Stimulated activated naive CD8-positive, alpha-beta T cell treated with anti-CD3 and anti-CD28 coated beads, Interleukin-15, amount 100 ng/mL, for 72 hours (primary cell): ENCODE measurements around the gene CMSS1.

Source experiments
- ATAC-seq: fragments of 150-1000 bp; cut with Tn5 transposase; 2 replicates; pipeline ENCODE4 v1.10.0; 2021; ENCODE audit warnings: mild to moderate bottlenecking, moderate library complexity
- DNase-seq, 2 donors: peaks; one replicate each; pipeline ENCODE4 v3.0.0; 2021 to 2022
- H3K27ac Mint-ChIP-seq, 2 donors: one replicate each; pipeline ENCODE4 v1.8.0; 2022; ENCODE audit warnings: mild to moderate bottlenecking in 2 of 2, mixed read lengths in 2 of 2, moderate library complexity in 2 of 2
- H3K27me3 Mint-ChIP-seq: one replicate; pipeline ENCODE4 v1.8.0; 2022; ENCODE audit warnings: mixed read lengths
- H3K4me1 Mint-ChIP-seq: one replicate; pipeline ENCODE4 v1.8.0; 2022; ENCODE audit warnings: mild to moderate bottlenecking, mixed read lengths
- H3K4me3 Mint-ChIP-seq, 2 donors: one replicate each; pipeline ENCODE4 v1.8.0; 2022; ENCODE audit warnings: mild to moderate bottlenecking in 2 of 2, mixed read lengths in 2 of 2, moderate library complexity in 1 of 2
- H3K9me3 Mint-ChIP-seq, 2 donors: one replicate each; pipeline ENCODE4 v1.8.0; 2022; ENCODE audit warnings: mixed read lengths in 2 of 2

The CMSS1 gene

DNA sequence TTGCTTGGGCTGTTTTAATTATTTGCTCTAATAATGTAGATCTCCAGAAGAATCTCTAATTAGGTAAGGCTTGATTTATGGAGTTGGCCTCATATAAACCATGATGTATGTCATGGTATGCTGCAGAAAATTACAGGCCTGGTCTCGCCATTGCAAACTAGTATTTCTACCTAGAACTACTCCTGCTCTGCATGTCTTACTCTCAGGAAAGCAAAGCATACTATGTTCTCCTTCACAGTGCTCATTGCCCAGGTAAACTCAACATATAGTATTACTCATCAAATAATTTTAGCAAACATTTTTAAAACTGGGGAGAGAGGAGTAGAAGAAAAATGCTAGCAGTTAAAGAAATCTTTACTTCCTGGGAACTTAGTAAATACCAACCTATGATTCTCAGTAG lies 205.9 kb downstream of the CMSS1 start:
- Mint-ChIP-seq H3K9me3 (no peaks in the 10 kb centered on the region), H3K27ac (no peak overlapping the region), H3K4me3 (no peak overlapping the region), H3K27me3 (no peaks in the 10 kb centered on the region), H3K4me1 (no peaks in the 10 kb centered on the region)
- DNase-seq, result no peak
- no peak for ATAC-seq

DNA sequence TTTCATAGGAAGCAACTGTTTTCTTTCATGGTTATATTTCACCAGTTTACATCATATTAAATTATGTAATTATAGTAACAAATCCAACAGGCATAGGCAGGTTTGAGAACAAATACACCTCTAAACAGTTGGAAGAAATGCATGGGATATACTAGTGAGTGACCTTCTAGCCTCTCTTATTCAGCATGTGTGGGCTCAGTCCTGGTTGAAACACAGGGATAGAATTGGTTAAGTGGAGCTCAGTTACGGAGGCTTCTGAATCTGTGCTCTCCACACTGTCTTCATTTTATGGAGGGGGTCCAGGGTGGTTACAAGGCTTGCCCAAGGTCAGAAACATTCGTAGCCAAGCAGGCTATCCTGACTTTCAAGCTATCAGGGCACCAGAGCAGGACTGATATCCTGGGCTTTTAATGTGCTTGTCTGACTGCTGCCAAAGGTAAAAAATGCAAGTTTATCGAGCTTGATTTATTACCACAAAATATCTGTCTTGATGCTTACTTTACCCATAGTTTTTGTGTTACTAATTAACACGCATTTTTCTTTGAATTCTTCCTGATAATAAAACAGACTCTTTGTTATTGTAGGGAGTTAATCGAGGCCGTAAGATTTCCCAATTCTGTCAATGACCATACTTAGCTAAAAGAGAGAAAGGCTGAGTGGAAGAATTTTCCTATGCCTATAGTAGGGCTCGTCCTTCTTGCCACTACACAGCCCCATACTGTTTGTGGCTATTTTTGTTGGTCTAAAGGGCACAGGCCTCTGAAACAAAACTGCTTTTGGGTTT lies 207.1 kb downstream of the CMSS1 start:
- no peak for ATAC-seq
- DNase-seq, result no peak

DNA sequence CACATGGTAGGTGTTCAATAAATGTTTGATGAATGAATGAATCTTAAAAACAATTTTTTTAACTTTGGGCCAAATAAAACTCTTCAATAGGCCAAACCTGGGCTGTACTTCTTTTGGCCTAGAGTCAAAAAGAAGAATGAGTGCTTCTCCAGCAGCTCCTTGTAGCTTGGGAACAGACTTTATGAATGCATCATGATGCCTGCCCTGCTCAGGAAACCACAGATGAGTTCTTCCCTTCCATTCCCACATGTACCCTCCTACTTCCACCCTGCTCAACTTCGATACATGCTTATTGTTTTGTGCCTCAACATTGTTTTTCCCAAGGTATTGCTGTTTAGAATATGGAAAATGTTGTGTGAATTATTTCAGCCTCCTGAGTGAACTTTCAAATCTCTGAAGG lies 209.7 kb downstream of the CMSS1 start:
- DNase-seq (no peak), ATAC-seq (no peak)
- no peak overlapping the region for H3K4me3 Mint-ChIP-seq
- H3K27me3 Mint-ChIP-seq, result no peaks in the 10 kb centered on the region
- H3K27ac Mint-ChIP-seq, result no peak overlapping the region
- H3K9me3 Mint-ChIP-seq, result no peaks in the 10 kb centered on the region
- peaks cover 4% of the 10 kb centered on the region for H3K4me1 Mint-ChIP-seq

More for the DNA sequence above, 207.1 kb downstream of the CMSS1 start:
- Mint-ChIP-seq H3K9me3 (no peaks in the 10 kb centered on the region), H3K4me3 (no peak overlapping the region), H3K27me3 (no peaks in the 10 kb centered on the region), H3K27ac (no peak overlapping the region), H3K4me1 (no peaks in the 10 kb centered on the region)

DNA sequence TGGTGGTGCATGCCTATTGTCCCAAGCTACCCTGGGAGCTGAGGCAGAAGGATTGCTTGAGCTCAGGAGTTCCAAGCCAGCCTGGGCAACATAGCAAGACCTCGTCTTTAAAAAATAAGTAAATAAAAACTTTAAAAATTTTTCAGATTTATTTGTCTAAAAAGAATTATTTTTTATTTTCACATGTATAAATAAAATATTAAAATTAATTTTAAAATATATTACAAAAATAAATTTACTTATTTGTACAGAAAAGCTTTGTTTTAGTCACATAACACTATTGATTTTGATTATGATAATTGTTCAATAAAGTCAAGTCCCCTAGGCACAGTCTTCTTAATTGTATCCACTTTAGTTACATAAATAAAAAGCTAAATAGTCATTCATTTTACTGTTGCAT lies 211.4 kb downstream of the CMSS1 start:
- DNase-seq (no peak), ATAC-seq (no peak)
- Mint-ChIP-seq H3K27me3 (no peaks in the 10 kb centered on the region), H3K27ac (no peak overlapping the region), H3K4me3 (no peak overlapping the region), H3K4me1 (peaks cover 4% of the 10 kb centered on the region), H3K9me3 (no peaks in the 10 kb centered on the region)

DNA sequence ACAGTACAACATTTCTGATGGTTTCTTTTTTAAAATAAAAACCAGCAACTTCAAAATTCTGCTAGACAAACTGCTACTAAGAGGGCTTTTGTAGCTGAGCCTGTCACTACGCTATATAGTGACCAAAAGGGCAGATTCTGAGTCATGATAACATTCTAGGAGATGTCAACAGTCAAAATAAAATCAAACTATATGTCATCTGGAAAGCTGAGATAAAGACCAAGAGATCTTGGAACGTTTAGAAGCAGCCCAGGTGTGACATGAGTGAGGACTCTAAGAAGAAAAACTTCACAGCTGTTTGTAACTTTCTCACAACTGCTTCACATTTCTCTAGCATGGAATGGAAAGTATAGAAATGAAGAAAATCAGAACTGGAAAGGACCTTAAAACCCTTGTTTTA lies 212.0 kb downstream of the CMSS1 start:
- Mint-ChIP-seq H3K4me3 (no peak overlapping the region), H3K9me3 (no peaks in the 10 kb centered on the region), H3K27me3 (no peaks in the 10 kb centered on the region), H3K4me1 (peaks cover 4% of the 10 kb centered on the region), H3K27ac (no peak overlapping the region)
- DNase-seq (no peak), ATAC-seq (no peak)

DNA sequence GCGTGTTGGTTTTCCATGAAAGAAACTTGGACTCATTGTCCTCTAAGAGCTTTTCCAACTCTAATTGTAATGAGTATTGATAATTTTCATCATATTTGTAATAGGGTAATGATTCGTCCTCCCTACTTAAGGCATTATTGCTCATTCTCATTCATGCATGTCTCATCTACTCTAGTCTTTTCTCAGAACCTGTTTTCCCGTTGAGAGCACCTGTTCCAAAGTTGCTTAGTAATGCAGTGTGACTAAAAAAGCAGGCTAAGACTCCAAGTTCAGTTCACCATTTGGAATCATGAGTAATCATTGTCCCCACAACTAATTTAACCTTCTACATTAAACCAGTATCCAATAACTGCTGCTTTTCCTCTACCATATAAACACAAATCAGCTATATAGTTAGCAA lies 212.7 kb downstream of the CMSS1 start:
- H3K9me3 Mint-ChIP-seq, result no peaks in the 10 kb centered on the region
- H3K4me3 Mint-ChIP-seq, result no peak overlapping the region
- H3K27ac Mint-ChIP-seq, result no peak overlapping the region
- ATAC-seq, result no peak
- no peak for DNase-seq
- H3K4me1 Mint-ChIP-seq, result peaks cover 4% of the 10 kb centered on the region
- no peaks in the 10 kb centered on the region for H3K27me3 Mint-ChIP-seq

DNA sequence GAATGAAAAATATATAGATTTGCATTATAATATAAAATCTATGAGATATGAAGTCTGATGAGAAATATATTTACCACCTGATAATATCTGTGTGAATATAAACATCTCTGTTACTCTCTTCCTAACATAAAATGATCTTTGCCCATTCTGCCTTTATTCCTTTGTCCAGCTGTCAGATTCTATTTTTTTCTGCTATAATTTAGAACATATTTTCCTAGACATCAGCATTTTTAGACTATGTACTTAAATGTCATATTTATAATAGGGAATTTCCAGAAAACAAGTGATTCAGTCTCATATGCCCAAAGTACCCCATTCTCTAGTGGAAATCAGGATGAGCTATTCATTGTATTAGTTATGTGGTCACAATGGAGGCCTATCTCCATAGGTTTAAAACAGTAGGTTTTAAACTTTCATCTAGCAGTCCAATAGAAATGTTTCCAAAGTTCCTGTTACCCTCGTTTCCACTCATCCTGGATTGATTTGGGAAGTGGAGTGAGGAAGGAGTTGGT lies 213.3 kb downstream of the CMSS1 start:
- H3K4me3 Mint-ChIP-seq, result no peak overlapping the region
- no peaks in the 10 kb centered on the region for H3K27me3 Mint-ChIP-seq
- ATAC-seq (no peak), DNase-seq (no peak)
- no peak overlapping the region for H3K27ac Mint-ChIP-seq
- H3K4me1 Mint-ChIP-seq, result peaks cover 4% of the 10 kb centered on the region
- H3K9me3 Mint-ChIP-seq, result no peaks in the 10 kb centered on the region

DNA sequence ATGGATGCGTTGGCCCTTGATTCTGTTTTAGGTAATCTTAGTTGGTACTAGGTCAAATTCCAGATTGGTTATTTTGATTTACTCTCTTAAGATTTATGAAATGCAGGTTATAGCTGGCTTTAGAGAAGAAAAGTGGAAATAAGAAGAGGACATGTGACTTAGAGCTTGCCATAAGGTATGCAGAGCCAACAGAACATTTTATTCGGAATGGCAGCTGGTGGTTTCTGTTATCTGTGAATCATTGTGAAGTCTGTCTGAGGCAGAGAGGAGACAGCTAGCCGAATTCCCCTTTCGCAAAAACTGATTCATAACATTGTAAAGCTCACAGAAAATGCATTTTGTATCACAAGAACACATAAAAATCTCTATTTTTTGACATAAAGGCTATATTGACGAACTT lies 214.6 kb downstream of the CMSS1 start:
- no peak for ATAC-seq
- no peak for DNase-seq
- Mint-ChIP-seq H3K9me3 (no peaks in the 10 kb centered on the region), H3K27me3 (no peaks in the 10 kb centered on the region), H3K4me3 (no peak overlapping the region), H3K4me1 (peaks cover 4% of the 10 kb centered on the region), H3K27ac (no peak overlapping the region)

DNA sequence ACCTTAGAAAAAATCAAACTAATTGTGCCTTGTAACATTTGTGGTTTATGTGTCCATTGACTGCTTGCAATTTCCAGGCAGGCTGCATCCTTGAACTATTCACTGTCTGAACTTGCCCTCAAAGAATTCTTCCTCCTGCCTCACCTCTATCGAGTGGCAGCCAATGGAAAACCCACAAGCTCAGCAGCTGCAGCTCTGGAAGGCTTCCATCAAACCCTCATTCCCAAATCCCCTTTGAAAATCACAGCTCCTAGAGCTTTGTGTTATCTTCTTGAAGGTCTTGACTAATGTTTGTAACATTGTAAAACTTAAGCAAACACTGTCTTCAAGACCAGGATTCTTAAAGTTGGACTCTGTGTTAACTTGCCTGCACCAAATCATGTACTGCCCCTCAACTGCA lies 215.5 kb downstream of the CMSS1 start:
- ATAC-seq (no peak), DNase-seq (no peak)
- H3K9me3 Mint-ChIP-seq, result no peaks in the 10 kb centered on the region
- no peak overlapping the region for H3K4me3 Mint-ChIP-seq
- peaks cover 4% of the 10 kb centered on the region for H3K4me1 Mint-ChIP-seq
- no peaks in the 10 kb centered on the region for H3K27me3 Mint-ChIP-seq
- H3K27ac Mint-ChIP-seq, result no peak overlapping the region

DNA sequence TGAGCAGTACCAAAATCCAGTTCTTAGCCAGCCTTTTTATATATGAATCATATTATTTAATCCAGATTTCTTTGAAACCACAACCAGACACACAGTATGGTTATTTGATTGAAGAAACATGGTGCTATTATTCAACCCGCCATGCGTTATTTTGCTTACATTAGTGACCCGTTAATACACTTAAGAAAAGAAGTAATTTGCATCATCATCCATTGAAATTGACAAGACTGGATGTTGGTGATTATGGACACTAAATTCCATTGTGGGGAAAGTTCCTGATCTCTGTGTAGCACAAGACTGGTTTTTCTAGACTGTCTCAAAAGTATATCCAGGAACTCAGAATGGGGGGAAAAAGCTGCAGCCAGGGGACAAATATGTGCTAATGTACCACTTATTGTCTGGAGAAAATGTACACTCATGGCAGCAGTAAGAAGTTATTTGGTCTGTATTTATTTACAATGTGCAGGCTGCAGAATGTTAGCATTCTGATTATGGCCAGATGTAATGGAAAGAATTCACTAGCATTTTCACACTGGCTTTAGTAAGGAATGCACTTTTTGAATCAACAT lies 216.3 kb downstream of the CMSS1 start:
- Mint-ChIP-seq H3K4me1 (peaks cover 4% of the 10 kb centered on the region), H3K27ac (no peak overlapping the region), H3K9me3 (no peaks in the 10 kb centered on the region), H3K27me3 (no peaks in the 10 kb centered on the region), H3K4me3 (no peak overlapping the region)
- ATAC-seq, result no peak
- DNase-seq, result no peak

DNA sequence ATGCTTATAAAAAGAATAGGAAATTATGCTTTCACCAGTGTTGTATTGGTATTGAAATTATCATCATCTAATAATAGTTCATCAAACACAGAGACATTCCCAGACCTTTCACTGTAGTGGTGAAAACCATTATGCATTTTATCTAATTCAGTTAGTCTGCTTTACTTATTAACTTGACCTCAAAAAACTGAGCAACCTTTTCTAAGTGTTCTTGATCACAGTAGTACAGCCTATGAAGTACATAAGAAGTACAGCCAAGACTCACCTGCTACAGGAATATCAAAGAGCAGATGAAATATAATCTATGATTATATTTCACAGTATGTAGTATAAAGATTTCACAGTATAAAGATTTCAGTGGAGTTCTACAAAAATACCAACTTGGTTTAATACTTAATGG lies 221.4 kb downstream of the CMSS1 start:
- ATAC-seq, result no peak
- no peaks in the 10 kb centered on the region for H3K27me3 Mint-ChIP-seq
- H3K4me3 Mint-ChIP-seq, result no peak overlapping the region
- DNase-seq, result no peak
- peaks cover 8% of the 10 kb centered on the region for H3K4me1 Mint-ChIP-seq
- no peaks in the 10 kb centered on the region for H3K9me3 Mint-ChIP-seq
- H3K27ac Mint-ChIP-seq, result no peak overlapping the region

DNA sequence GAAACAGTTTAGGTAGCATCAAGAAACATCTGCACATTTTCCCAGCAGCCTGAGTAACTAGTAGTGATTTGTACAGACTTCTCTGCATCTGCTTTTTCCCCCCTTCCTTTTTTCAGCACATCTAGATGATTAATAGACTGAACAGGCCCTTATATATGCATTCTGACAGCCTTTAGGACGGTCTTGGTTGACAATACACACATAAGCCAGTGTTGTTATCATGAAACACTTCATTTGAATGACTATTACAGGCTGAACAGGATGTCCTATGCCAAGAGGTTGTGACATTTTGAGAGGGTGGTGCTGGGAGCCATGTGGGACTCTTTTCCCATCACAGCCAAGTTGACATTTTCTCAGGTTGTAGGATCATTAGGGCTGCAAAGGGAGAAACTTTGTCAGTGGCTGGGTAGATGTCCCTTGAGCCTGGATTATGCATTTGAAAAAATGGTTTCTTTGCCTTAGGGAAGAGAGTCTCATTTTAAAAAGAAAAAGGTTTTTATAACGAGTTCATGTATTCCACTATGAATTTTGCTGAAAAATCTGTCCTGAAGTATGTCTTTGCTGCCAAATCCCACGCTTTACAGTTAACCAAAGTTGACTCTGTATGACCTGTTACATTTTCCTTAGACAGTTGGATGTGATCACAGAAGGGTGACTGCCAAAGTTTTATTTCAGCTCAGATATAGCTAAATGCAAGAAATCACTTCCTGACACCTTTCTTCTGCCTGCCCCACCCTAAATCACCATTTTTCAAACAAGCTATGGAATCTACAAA lies 223.0 kb downstream of the CMSS1 start:
- no peak for ATAC-seq
- no peak for DNase-seq
- H3K9me3 Mint-ChIP-seq, result no peaks in the 10 kb centered on the region
- no peak overlapping the region for H3K4me3 Mint-ChIP-seq
- H3K4me1 Mint-ChIP-seq, result peaks cover 8% of the 10 kb centered on the region
- no peaks in the 10 kb centered on the region for H3K27me3 Mint-ChIP-seq
- H3K27ac Mint-ChIP-seq, result no peak overlapping the region

DNA sequence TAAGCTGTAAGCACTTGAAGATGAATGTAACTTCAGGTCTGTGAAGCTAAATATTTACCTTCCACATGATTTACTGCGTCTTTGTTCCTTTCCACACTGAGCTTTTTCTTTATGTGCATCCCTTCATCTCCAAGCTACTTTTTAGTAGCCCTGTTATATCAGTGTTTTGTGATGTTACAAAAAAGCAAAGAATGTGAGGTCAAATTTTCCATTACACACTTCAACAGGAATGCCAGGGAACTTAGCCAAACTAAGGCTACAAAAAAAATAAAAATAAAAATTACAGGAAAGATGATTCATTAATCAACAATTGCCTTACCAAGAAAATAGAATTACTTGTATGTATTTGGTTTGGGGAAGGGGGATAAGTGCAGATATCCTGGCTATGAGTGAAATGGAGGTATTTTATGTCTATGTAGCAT lies 223.7 kb downstream of the CMSS1 start:
- DNase-seq (no peak), ATAC-seq (no peak)
- no peaks in the 10 kb centered on the region for H3K9me3 Mint-ChIP-seq
- peaks cover 11% of the 10 kb centered on the region for H3K4me1 Mint-ChIP-seq
- no peak overlapping the region for H3K4me3 Mint-ChIP-seq
- peak overlapping the region in 1 of 2 donors; percentile 83 for H3K27ac Mint-ChIP-seq
- no peaks in the 10 kb centered on the region for H3K27me3 Mint-ChIP-seq

DNA sequence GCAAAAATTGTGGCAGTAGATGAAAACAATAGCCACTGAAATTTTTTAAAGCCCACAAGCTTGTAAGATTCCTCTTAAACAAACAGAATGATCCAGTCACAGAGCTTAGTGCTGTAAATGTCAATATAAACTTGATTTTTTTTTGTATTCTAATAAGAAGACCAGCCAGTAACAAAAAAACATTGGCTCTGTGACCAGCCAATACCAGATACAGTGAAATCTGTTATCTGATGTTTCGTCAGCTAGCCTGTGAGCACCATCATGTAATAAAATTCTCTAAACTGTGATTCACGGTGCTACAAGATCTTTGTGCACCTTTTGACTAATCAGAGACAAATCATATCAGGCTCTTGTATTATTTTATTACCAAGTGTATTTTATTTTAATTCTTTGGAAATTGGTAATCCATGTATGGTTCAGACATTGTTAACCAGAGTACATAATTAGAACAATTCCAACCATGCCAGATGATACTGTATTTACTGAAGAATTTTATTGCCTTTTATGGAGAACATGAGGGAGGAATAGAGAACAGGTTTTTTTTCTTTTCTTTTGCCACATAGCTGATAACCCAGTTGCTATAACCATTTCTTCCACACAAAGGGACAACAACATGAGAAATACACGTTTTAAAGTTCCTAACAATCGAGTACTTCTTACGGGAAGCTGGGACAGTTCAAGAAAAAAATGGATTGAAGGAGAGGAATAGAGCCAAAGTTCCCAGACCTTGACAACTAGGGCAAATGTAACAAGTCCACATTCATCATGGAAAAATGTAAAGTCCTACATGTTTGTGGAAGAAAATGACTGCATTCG lies 224.7 kb downstream of the CMSS1 start:
- Mint-ChIP-seq H3K4me3 (no peak overlapping the region), H3K27ac (peak overlapping the region in 1 of 2 donors; percentile 31), H3K27me3 (no peaks in the 10 kb centered on the region), H3K4me1 (peaks cover 18% of the 10 kb centered on the region), H3K9me3 (no peaks in the 10 kb centered on the region)
- ATAC-seq (no peak), DNase-seq (no peak)

DNA sequence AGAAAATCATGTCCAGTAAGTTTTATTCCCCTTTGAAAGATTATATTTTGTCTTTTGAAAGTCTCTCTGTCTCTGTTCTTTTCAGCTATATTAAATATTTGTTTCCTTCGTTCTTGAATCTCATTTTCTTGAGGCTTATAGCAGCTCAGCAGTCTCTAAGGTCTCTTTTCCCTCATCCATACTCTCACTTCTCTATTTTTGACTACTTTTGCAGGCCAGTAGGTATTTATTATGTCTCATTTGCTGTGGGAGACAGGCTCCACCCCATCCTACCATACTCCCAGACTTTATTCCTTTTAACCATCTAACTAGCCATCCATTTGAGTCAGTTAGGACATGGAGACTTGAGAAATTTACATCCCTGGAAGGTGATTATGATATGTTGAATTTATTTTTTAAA lies 225.6 kb downstream of the CMSS1 start:
- Mint-ChIP-seq H3K9me3 (no peaks in the 10 kb centered on the region), H3K4me1 (peaks cover 26% of the 10 kb centered on the region), H3K27me3 (no peaks in the 10 kb centered on the region), H3K4me3 (no peak overlapping the region), H3K27ac (no peak overlapping the region)
- ATAC-seq (no peak), DNase-seq (no peak)
